GM21619 (cell line): ENCODE measurements around the gene RIMKLA.

Experiments used
- ATAC-seq: cut with Tn5 transposase; IDR thresholded peaks from one replicate; pipeline ENCODE4 v1.9.1; 2021; ENCODE audit not compliant: unreplicated experiment

RIMKLA gene

DNA sequence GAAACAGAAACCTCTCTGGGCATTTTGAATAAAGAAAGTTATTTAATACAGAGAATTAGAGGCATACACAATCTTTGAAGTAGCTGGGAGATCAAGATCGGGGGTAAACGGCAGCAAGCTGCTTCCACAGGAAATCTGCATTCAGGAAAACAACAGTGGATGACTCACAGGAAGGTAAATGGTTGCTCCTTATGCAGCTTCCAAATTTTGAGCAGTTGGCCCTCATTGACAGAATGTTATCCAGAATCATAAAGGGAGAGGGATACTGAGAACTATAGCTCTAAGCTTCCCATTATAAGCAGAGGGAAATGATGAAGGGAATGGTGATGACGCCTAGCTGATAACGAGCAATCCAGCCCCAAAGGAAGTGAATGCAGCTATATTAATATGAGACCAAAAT is 46.6 kb downstream of the RIMKLA start:
- no peak for ATAC-seq

DNA sequence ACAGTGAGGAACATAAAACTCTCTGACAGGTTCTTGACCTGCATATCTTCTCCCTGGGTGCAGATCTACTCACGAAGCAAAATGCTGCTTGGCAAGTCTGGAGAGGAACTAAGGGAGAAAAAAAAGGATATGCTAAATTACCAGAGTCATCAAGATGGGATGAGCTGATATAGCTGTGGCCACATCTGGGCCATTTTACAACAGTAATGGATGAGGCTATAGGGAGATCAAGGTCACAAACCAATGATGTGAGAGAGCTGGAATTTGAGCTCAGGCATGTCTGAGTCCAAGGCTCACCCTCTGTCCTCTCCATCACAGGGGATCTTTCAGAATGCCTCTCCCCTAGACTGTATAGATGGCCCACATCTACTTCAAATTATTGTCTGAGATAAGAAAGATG is 49.0 kb downstream of the RIMKLA start:
- ATAC-seq: no peak

DNA sequence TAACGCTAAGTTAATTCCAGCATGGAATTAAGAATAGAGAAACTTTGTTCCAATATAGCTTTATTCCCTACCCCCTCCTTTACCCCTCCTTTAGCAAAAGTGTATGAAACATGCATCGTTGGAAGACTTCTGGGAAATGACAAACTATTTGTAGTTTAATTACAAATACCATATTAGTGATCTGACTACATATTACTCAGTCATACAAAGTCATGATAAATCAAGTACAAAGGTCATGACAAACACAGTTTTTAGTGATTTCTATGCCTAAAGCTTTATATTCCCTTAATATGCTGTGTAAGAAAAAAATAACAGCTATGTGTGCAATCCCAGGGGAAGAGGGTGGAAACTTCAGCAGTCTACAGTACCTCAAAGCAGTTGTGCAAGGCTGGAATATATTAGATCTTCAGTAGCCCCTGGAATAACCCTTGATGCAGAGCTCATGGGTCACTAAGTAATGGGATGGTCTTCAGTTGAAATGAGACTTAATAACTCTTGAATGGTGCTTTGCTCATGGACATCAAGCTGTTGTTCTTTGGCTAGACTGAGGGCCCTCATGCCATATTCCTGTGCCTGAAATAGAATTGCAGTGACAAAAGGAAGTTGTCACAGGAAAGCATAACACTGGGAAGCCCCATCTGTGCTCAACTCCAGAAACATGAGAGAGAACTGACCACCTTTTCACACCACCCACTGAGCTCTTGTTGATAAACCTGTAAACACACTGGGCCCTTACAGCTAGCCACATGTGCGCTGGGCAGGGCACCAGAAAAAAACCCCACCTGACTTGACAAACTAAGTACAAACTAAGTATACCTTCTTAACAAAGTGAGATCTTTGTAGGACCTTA is 49.9 kb downstream of the RIMKLA start:
- ATAC-seq: no peak

DNA sequence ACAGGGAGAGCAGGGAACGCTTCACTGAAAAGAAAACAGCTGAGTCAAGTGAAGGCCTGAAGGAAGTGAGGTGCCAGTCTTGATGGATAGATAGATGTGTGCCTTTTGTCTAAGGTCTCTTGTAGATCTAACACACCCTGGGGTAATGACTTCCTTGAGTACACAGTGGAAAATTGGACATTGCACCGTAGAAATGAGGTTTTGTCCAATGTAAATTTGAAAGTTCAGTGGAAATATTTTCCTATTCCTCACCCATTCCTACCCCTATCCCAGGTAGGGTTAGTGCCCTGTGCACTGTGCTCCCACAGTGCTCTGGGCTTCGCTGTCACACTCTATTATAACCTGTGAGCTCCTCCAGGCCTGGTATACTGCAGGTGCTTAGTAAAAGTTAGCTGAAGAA is 50.9 kb downstream of the RIMKLA start:
- ATAC-seq: no peak

DNA sequence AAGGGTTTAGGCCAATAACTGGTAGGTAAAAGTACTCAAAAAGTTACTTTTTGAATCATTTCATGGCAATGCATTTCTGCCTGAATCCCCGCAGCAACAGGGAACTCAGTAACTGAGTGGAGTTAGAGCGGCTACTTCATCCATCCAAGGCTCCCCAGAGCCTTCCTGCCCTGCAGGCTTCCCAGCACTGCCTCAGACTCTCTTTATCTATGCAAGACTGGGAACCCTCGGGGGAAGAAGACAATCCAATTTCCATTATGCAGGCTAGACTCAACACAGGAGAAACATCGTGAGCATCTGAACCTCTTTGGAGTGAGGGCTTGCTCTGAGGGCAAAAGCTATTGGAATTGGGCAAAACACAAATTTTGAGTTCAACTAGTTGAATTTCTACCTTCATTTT is 52.1 kb downstream of the RIMKLA start:
- no peak for ATAC-seq

GRCh38 chr1:42433369-42433768 is 52.8 kb downstream of the RIMKLA start:
- ATAC-seq: no peak

DNA sequence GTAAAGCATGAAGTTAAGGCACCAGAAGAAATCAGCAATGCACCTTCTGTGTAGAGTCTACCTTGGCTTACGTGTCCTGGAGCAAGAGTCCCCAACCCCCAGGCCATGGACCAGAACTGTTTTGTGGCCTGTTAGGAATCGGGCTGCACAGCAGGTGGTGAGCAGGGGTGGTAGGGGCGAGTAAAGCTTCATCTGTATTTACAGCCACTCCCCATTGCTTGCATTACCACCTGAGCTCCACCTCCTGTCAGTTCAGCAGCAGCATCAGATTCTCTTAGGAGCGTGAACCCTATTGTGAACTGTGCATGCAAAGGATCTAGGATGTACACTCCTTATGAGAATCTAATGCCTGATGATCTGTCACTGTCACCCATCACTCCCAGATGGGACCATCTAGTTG is 53.7 kb downstream of the RIMKLA start:
- ATAC-seq: no peak

DNA sequence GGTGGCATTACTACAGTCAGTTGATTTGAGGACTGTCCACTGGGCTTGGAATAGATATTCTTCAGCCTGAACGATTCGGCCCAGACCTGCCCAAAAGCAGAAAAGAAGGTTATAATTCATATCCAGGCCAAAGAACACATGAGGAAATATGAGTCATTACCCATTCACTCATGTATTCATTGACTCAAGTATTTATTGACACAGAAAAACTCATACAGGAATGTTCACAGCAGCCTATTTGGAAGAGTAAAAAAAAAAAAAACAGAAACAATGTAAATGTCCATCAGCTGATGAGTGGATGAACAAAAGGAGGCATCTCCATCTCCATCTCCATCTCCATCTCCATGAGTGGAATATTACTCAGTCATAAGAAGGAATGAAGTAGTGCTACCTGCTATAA is 59.3 kb downstream of the RIMKLA start:
- ATAC-seq: no peak

GRCh38 chr1:42442662-42443061 is 62.1 kb downstream of the RIMKLA start:
- no peak for ATAC-seq

DNA sequence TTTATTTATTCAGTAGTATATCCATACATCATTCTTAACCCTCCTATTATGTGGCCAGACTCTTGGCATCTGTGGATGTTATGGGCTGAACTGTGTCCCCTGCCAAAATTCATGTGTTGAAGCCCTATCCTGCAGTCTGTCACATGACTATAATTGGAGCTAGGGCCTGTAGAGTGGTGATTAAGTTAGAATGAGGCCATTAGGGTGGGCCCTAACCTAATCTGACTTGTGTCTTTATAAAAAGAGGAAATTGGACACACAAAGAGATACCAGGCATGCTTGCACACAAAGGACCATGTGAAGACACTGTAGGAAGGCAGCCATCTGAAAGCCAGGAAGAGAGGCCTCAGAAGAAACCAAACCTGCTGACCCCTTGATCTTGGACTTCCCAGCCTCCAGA is 68.7 kb downstream of the RIMKLA start:
- ATAC-seq: no peak

- ATAC-seq: no peak
These were observed 69.5 kb downstream of the RIMKLA start for GRCh38 chr1:42450061-42450460.

- no peak for ATAC-seq
These were observed 72.8 kb downstream of the RIMKLA start for GRCh38 chr1:42453386-42453785.

- no peak for ATAC-seq
These were observed 73.8 kb downstream of the RIMKLA start for GRCh38 chr1:42454403-42454802.

GRCh38 chr1:42456010-42456753 is 75.6 kb downstream of the RIMKLA start, which contains the start of the genes PPCS and ZMYND12:
Gene PPCS (plus strand): TSS chr1:42456543. CDS start chr1:42456566, 23 bp downstream.
Gene ZMYND12 (minus strand): TSS chr1:42456022. CDS start chr1:42455997, 25 bp downstream.
- peak; percentile 81 for ATAC-seq

GRCh38 chr1:42456754-42457089 is 76.1 kb downstream of the RIMKLA start:
- ATAC-seq: peak; percentile 53

- ATAC-seq: no peak
These were observed 80.6 kb downstream of the RIMKLA start for GRCh38 chr1:42461196-42461595.

DNA sequence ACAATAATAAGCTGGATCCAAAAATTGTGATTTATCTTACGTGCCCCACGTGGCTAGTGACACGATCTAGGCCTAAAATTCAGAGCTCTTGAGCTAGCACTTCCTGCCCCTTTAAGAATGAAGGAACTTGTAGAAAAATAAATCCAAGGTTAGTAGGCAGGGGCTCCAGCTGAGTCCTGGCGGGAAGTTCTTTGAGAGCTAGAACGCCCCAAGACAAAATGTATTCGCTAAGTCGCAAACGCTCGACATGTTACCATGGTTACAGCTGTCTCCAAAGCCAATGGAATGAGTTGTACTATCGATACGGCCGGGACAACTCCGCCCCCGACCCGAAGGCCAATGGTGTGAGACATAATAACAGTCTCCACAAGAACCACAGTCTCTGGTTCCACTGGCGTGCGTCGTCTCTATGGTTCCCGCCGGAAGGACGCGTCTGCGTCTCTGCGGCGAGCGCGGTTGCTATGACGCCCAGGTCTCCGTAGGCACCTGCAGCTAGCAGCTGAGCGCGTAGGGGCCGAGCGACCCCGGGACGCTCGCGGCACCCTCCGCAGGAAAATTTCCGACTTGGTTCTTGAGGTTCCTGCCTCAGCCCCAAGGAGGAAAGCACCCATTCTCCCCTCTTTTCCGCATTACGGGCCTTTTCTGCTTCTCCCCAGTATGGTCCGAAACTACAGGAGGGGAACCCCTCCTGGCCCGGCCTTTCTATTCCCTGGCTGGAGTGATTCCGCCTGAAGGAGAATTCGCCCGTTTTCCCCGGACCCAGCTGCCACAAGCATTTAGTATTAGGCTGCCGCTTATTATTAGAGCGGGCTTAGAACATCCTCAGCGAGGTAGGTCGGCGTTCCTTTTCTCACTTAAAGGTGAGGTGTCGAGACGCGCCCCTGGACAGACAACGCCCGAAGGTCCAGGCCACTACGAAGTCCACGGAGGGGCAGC is 82.5 kb downstream of the RIMKLA start, which contains the start of gene CCDC30:
Gene CCDC30, plus strand, starts transcription at position 459 of the 936 bp plus-strand sequence. CDS start 17,266 bp downstream, outside the sequence.
- ATAC-seq: peak; percentile 98

GRCh38 chr1:42463921-42464320 is 83.3 kb downstream of the RIMKLA start:
- ATAC-seq: no peak

DNA sequence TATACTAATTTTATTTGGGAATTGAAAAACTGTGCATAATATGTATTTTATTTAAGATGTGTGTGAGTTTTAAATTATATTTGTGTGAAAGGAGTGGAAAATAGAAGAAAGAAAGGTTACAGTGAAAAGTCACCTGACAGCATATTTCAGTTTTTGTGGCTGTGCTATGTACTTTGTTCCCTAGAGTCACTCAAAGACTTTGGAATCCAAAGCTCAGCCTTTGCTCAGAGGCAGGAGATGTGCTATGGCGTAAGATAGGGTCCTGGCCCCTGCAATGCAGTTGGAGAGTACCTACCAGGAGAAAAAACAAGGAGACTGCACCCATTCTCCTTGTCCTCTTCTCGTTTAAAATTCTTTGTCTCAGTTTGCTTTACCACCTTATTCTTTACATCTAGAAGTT is 85.4 kb downstream of the RIMKLA start:
- ATAC-seq: no peak

GRCh38 chr1:42469727-42470126 is 89.1 kb downstream of the RIMKLA start:
- ATAC-seq: no peak
